Measurements from ENCODE around the gene MAST4. TPM values are rescaled to one million over a fixed set of nuclear protein-coding genes. Genes with fewer than 3 reads are reported as not detected.

MAST4 gene
- total and polyA plus RNA-seq, 2 experiments from 2014 or later: 4.2 to 6.0 TPM

DNA sequence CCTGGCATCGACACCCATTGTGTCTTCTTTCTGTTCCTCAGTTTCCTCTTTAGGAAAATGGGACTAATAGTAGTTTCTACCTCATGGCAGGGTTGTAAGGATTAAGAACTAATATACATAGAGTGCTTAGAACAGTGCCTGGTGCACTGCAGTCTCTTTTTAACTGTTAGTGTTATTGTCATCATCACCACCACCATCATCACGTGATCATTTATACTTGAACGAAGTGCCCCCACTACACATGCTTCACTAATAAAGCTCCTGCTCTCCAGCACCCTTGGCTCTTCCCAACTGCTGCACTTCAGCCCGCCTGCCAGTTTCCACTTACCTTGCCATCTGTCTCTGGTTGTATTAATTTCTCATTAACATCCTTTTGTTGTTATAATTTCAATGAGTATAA lies 35.8 kb upstream of the MAST4 start:
- 41 to 42% methylated on average over 4 of the region's 4 CpGs for WGBS, 2 experiments (ENCODE audit: low coverage in 1 of 2, low lambda C conversion rate in 2 of 2, missing lambda C conversion rate in 2 of 2)

DNA sequence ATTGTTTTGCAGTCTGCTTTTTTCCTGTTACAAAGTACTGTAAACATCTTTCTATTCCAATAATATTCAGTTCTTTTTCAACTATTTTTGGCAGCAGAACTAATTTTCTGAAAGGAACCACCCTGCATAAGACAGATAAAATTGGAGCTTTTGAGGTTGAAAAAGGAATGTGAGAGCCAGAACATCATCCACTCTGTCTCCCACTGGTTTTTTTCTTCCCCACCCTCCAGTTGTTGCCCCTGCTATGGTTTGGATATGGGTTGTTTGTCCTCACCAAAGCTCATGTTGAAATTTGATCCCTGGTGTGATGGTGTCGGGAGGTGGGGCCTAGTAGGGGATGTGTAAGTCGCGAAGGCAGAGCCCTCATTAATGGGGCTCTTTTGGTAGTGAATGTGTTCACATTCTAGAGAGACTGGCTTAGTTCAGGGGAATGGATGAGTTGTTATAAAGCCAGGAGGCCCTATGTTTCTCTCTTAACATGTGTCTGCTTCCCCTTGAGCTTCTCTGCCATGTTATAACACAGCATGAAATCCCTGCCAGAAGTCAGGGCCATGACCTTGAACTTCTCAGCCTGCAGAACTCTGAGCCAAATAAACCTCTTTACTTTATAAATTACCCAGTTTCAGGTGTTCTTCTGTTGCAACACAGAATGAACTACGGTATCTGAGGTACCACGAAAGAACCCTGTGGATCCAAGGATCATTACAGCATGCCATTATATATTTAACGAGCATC lies 34.8 kb upstream of the MAST4 start:
- no peaks in the 10 kb centered on the region for H4K20me1 ChIP-seq (ENCODE audit: insufficient read depth)
- no peaks in the 10 kb centered on the region for H3K9me2 ChIP-seq (ENCODE audit: insufficient read depth)
- H3F3A ChIP-seq (ENCODE audit: insufficient read depth): no peaks in the 10 kb centered on the region
- 53 to 59% methylated on average over 6 of the region's 6 CpGs for WGBS, 2 experiments (ENCODE audit: low coverage in 1 of 2, low lambda C conversion rate in 2 of 2, missing lambda C conversion rate in 2 of 2)
- H2AFZ ChIP-seq: no peak overlapping the region
- no peak overlapping the region for H3K27ac ChIP-seq
- TF ChIP-seq EZH2phosphoT487 (IDR thresholded peaks at IDR 0.05; ENCODE audit: insufficient read depth, low read depth) (no peak), EZH2 (IDR thresholded peaks at IDR 0.05; ENCODE audit: insufficient read depth, poor library complexity, severe bottlenecking) (no peak)
- no peaks in the 10 kb centered on the region for H3K36me3 ChIP-seq (ENCODE audit: low read depth)
- H3K79me2 ChIP-seq (ENCODE audit: insufficient read depth): no peaks in the 10 kb centered on the region
- DNase-seq: no peak
- H3K4me3 ChIP-seq: no peak overlapping the region
- no peaks in the 10 kb centered on the region for H3K9me3 ChIP-seq (ENCODE audit: low read depth)
- H3K4me2 ChIP-seq (ENCODE audit: unreplicated experiment): no peak overlapping the region
- H3K27me3 ChIP-seq (replicated peaks; ENCODE audit: insufficient read depth): no peaks in the 10 kb centered on the region
- in situ Hi-C loops (cut with MboI): no loop called here
- no peaks in the 10 kb centered on the region for H3K4me1 ChIP-seq (ENCODE audit: insufficient read depth)
- no peak overlapping the region for H3K9ac ChIP-seq

More for the DNA sequence above, 35.8 kb upstream of the MAST4 start:
- TF ChIP-seq EZH2 (IDR thresholded peaks at IDR 0.05; ENCODE audit: insufficient read depth, poor library complexity, severe bottlenecking) (no peak), EZH2phosphoT487 (IDR thresholded peaks at IDR 0.05; ENCODE audit: insufficient read depth, low read depth) (no peak)
- DNase-seq: no peak
- Histone ChIP-seq H3K27ac (no peak overlapping the region), H3K9me2 (ENCODE audit: insufficient read depth) (no peaks in the 10 kb centered on the region), H3K27me3 (replicated peaks; ENCODE audit: insufficient read depth) (no peaks in the 10 kb centered on the region), H4K20me1 (ENCODE audit: insufficient read depth) (no peaks in the 10 kb centered on the region), H3F3A (ENCODE audit: insufficient read depth) (no peaks in the 10 kb centered on the region), H3K36me3 (ENCODE audit: low read depth) (no peaks in the 10 kb centered on the region), H3K9ac (no peak overlapping the region), H3K4me3 (no peak overlapping the region), H3K79me2 (ENCODE audit: insufficient read depth) (no peaks in the 10 kb centered on the region), H3K9me3 (ENCODE audit: low read depth) (no peaks in the 10 kb centered on the region), H2AFZ (no peak overlapping the region), H3K4me2 (ENCODE audit: unreplicated experiment) (no peak overlapping the region), H3K4me1 (ENCODE audit: insufficient read depth) (no peaks in the 10 kb centered on the region)
- in situ Hi-C loops (cut with MboI): no loop called here

DNA sequence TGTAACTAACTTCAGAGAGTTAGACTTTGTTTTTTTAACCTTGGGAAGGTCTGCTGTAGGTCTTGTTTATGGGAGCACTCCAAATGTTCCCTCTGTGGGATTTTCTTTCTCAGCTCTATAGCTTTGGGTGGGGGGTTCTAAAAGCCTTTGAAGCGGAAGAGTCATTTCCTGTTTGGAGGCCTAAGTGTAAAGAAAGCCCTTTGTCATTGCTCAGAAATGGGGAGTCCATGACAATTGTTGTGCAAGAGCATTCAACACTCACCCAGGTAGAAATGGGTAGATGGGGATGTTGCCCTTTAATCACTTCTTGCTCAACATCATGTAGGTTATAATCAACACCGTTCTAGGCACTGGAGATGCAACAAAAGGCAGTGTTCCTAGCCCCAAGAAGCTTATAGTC lies 30.3 kb upstream of the MAST4 start:
- Histone ChIP-seq H3K4me2 (ENCODE audit: unreplicated experiment) (no peak overlapping the region), H3K9ac (no peak overlapping the region), H3K27ac (no peak overlapping the region), H3K4me3 (no peak overlapping the region), H3K4me1 (ENCODE audit: insufficient read depth) (no peaks in the 10 kb centered on the region), H3K9me3 (ENCODE audit: low read depth) (no peaks in the 10 kb centered on the region), H3K36me3 (ENCODE audit: low read depth) (no peaks in the 10 kb centered on the region), H3K9me2 (ENCODE audit: insufficient read depth) (no peaks in the 10 kb centered on the region), H3K79me2 (ENCODE audit: insufficient read depth) (no peaks in the 10 kb centered on the region), H3F3A (ENCODE audit: insufficient read depth) (no peaks in the 10 kb centered on the region), H3K27me3 (replicated peaks; ENCODE audit: insufficient read depth) (no peaks in the 10 kb centered on the region), H2AFZ (no peak overlapping the region), H4K20me1 (ENCODE audit: insufficient read depth) (no peaks in the 10 kb centered on the region)
- in situ Hi-C loops (cut with MboI): no loop called here
- TF ChIP-seq EZH2phosphoT487 (IDR thresholded peaks at IDR 0.05; ENCODE audit: insufficient read depth, low read depth): no peak
- no peak for DNase-seq
- WGBS, 2 experiments (ENCODE audit: low coverage in 1 of 2, low lambda C conversion rate in 2 of 2, missing lambda C conversion rate in 2 of 2): 68 to 70% methylated on average over 2 of the region's 2 CpGs

DNA sequence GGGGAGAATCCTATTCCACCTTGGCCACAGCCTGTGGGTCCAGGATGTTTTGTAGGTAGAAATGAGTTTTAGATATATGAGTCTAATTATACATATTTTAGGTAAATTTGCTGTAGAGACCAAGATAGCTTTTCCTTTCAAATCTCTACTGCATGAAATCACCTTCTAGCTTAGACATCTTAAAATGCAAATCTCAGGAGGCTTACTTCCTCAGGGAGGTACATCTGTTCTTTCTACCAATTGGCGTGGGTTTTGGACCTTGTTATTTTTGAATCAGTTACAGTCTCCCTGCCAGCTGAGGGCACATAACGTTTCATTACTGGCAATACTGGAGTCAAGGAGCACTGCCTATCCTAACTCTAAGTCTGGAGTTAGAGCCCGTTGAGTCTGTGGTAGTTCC lies 28.7 kb upstream of the MAST4 start:
- Histone ChIP-seq H3K9me2 (ENCODE audit: insufficient read depth) (no peaks in the 10 kb centered on the region), H3K4me2 (ENCODE audit: unreplicated experiment) (no peak overlapping the region), H3F3A (ENCODE audit: insufficient read depth) (no peaks in the 10 kb centered on the region), H3K79me2 (ENCODE audit: insufficient read depth) (no peaks in the 10 kb centered on the region), H3K27ac (no peak overlapping the region), H3K36me3 (ENCODE audit: low read depth) (no peaks in the 10 kb centered on the region), H3K9me3 (ENCODE audit: low read depth) (no peaks in the 10 kb centered on the region), H3K27me3 (replicated peaks; ENCODE audit: insufficient read depth) (peaks cover 10% of the 10 kb centered on the region; the same call in 1 of the 2 replicates), H3K4me3 (no peak overlapping the region), H3K9ac (no peak overlapping the region), H3K4me1 (ENCODE audit: insufficient read depth) (no peaks in the 10 kb centered on the region), H2AFZ (no peak overlapping the region), H4K20me1 (ENCODE audit: insufficient read depth) (no peaks in the 10 kb centered on the region)
- 51 to 57% methylated on average over 3 of the region's 3 CpGs for WGBS, 2 experiments (ENCODE audit: low coverage in 1 of 2, low lambda C conversion rate in 2 of 2, missing lambda C conversion rate in 2 of 2)
- in situ Hi-C loops (cut with MboI): no loop called here
- no peak for DNase-seq
- no peak for TF ChIP-seq EZH2 (IDR thresholded peaks at IDR 0.05; ENCODE audit: insufficient read depth, poor library complexity, severe bottlenecking)
- TF ChIP-seq EZH2phosphoT487 (IDR thresholded peaks at IDR 0.05; ENCODE audit: insufficient read depth, low read depth): no peak
